ENCODE results near the gene MANBA.
"Not testable (repeated sequence)": the region's sequence is repeated elsewhere in the genome, so short reads cannot be mapped to it uniquely, and the experiment has no call there.

Gene MANBA

GRCh38 chr4:102627831-102628523 lies 132.8 kb downstream of the MANBA start:
- in situ Hi-C loops (cut with HindIII; ENCODE audit: low pct_ligation_motif_present, low sequenced_read_pairs) = no loop called here
- no peak for TF ChIP-seq CTCF (IDR thresholded peaks at IDR 0.05; ENCODE audit: low read depth, low read length, missing control alignments)
- peak; percentile 80 for DNase-seq
- Histone ChIP-seq H3K4me3 (ENCODE audit: low read depth, low read length) (no peak overlapping the region), H3K36me3 (replicated peaks) (no peaks in the 10 kb centered on the region), H3K27ac (no peak overlapping the region), H3K27me3 (replicated peaks) (no peaks in the 10 kb centered on the region)

- Histone ChIP-seq H3K27me3 (replicated peaks) (no peaks in the 10 kb centered on the region), H3K36me3 (replicated peaks) (no peaks in the 10 kb centered on the region), H3K4me3 (ENCODE audit: low read depth, low read length) (no peak overlapping the region), H3K27ac (no peak overlapping the region)
- in situ Hi-C loops (cut with HindIII; ENCODE audit: low pct_ligation_motif_present, low sequenced_read_pairs) = no loop called here
- TF ChIP-seq CTCF (IDR thresholded peaks at IDR 0.05; ENCODE audit: low read depth, low read length, missing control alignments) = peak; percentile 56
- no peak for DNase-seq
Observed at GRCh38 chr4:102625232-102625930, 135.4 kb downstream of the MANBA start.

GRCh38 chr4:102624505-102624904 lies 136.3 kb downstream of the MANBA start:
- in situ Hi-C loops (cut with HindIII; ENCODE audit: low pct_ligation_motif_present, low sequenced_read_pairs) = loop anchor here (25.0 kb wide), 1 partner anchor 388 kb away; the partner anchor contains the start of gene SLC9B1
- Histone ChIP-seq H3K36me3 (replicated peaks) (no peaks in the 10 kb centered on the region), H3K27me3 (replicated peaks) (no peaks in the 10 kb centered on the region), H3K4me3 (ENCODE audit: low read depth, low read length) (no peak overlapping the region), H3K27ac (no peak overlapping the region)
- no peak for TF ChIP-seq CTCF (IDR thresholded peaks at IDR 0.05; ENCODE audit: low read depth, low read length, missing control alignments)
- no peak for DNase-seq

GRCh38 chr4:102623622-102624021 lies 137.1 kb downstream of the MANBA start:
- Histone ChIP-seq H3K27me3 (replicated peaks) (no peaks in the 10 kb centered on the region), H3K4me3 (ENCODE audit: low read depth, low read length) (no peak overlapping the region), H3K36me3 (replicated peaks) (no peaks in the 10 kb centered on the region), H3K27ac (no peak overlapping the region)
- peak; percentile 63 for DNase-seq
- in situ Hi-C loops (cut with HindIII; ENCODE audit: low pct_ligation_motif_present, low sequenced_read_pairs) = loop anchor here (25.0 kb wide), 1 partner anchor 389 kb away; the partner anchor contains the start of gene SLC9B1
- TF ChIP-seq CTCF (IDR thresholded peaks at IDR 0.05; ENCODE audit: low read depth, low read length, missing control alignments) = peak; percentile 79

- Histone ChIP-seq H3K27ac (peak overlapping the region; percentile 45), H3K4me3 (ENCODE audit: low read depth, low read length) (peak overlapping the region; percentile 30), H3K27me3 (replicated peaks) (no peaks in the 10 kb centered on the region), H3K36me3 (replicated peaks) (peaks cover 11% of the 10 kb centered on the region)
- peak; percentile 74 for TF ChIP-seq CTCF (IDR thresholded peaks at IDR 0.05; ENCODE audit: low read depth, low read length, missing control alignments)
- in situ Hi-C loops (cut with HindIII; ENCODE audit: low pct_ligation_motif_present, low sequenced_read_pairs) = loop anchor here (25.0 kb wide), 1 partner anchor 391 kb away; the partner anchor contains the start of gene SLC9B1
- peak; percentile 80 for DNase-seq
Observed at GRCh38 chr4:102620697-102621497, 139.9 kb downstream of the MANBA start.

- in situ Hi-C loops (cut with HindIII; ENCODE audit: low pct_ligation_motif_present, low sequenced_read_pairs) = loop anchor here (25.0 kb wide), 1 partner anchor 392 kb away; the partner anchor contains the start of gene SLC9B1
- peak overlapping the region; percentile 45 for H3K27ac ChIP-seq
- H3K36me3 ChIP-seq (replicated peaks) = peaks cover 12% of the 10 kb centered on the region
- H3K27me3 ChIP-seq (replicated peaks); DNase-seq; H3K4me3 ChIP-seq (ENCODE audit: low read depth, low read length): not testable (repeated sequence)
Observed at GRCh38 chr4:102619776-102620631, 140.8 kb downstream of the MANBA start.

GRCh38 chr4:102619021-102619420 lies 141.7 kb downstream of the MANBA start:
- H3K27ac ChIP-seq; DNase-seq; H3K4me3 ChIP-seq (ENCODE audit: low read depth, low read length); H3K27me3 ChIP-seq (replicated peaks): not testable (repeated sequence)
- peaks cover 22% of the 10 kb centered on the region for H3K36me3 ChIP-seq (replicated peaks)
- in situ Hi-C loops (cut with HindIII; ENCODE audit: low pct_ligation_motif_present, low sequenced_read_pairs) = loop anchor here (25.0 kb wide), 1 partner anchor 393 kb away; the partner anchor contains the start of gene SLC9B1
